ENCODE results near the gene LRIT1.

LRIT1 gene

DNA sequence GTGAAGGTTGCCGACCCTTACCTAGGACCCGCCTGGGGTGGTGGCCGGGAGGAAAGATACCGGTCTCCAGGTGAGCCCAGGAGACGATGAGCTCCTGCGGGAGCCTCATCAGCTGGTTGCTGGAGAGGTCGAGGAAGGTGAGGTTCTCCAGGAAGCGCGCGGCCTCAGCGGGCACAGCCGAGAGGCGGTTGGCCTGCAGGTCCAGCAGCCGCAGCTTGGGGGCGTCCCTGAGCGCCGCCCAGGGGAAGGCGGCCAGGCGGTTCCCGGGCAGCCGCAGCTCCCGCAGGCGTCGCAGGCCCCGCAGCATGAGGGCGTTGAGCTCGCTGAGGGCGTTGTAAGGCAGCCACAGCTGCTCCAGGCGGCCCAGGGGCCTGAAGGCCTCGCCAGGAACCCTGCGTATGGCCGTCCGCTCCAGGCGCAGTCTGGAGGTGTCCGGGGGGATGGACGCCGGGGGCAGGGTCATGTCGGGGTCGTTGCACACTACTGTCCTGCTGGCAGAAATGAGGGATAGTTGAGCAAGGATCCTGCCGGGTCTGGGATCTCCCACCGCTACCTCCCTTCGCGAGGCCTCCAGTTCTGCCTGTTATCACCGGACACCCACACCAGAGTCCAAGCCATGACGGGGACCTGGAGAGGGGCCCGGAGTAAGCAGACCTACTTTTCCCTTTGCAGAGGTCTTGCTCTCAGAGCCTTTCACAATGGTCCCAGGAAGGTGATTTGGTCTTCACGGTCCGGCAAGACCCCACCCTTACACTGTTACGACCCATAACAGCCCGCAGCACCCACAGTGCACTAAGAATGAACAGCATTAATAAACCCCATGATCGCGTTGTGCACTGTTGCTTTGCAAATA is 3.9 kb downstream of the LRIT1 start:
- H3K4me1 ChIP-seq (ENCODE audit: control extremely low read depth in 1 of 4, control insufficient read depth in 4 of 4, insufficient read depth in 4 of 4, low read length in 3 of 4): no peaks in the 10 kb centered on the region
- H3K27ac ChIP-seq (ENCODE audit: insufficient read depth in 1 of 2, low read depth in 1 of 2, low read length in 2 of 2, poor library complexity in 1 of 2, severe bottlenecking in 2 of 2): no peak overlapping the region
- DNase-seq: no peak
- CTCF ChIA-PET: interaction anchor here (1.0 to 1.2 kb wide), 2 partner anchors 11 to 24 kb away, joined by 4 to 5 read pairs; no protein-coding TSS in a partner anchor
- no peaks in the 10 kb centered on the region for H3K36me3 ChIP-seq (ENCODE audit: control insufficient read depth in 4 of 4, insufficient read depth in 4 of 4, low read length in 3 of 4)
- 57% methylated on average over 49 of the region's 52 CpGs for WGBS (ENCODE audit: insufficient coverage)
- POLR2A ChIA-PET: no interaction called here
- peaks cover 0 to 26% (median 5%) of the 10 kb centered on the region in 5 experiments for H3K27me3 ChIP-seq (replicated peaks in 2 of 5; ENCODE audit: control insufficient read depth in 4 of 5, insufficient read depth in 5 of 5, low read length in 4 of 5)
- H3K4me3 ChIP-seq (ENCODE audit: control insufficient read depth in 1 of 7, extremely low read depth in 1 of 7, insufficient read depth in 4 of 7, low read depth in 2 of 7, low read length in 6 of 7): no peak overlapping the region
- peaks cover 0 to 2% (median 0%) of the 10 kb centered on the region in 5 experiments for H3K9me3 ChIP-seq (ENCODE audit: control extremely low read depth in 1 of 5, control insufficient read depth in 4 of 5, insufficient read depth in 2 of 5, low read depth in 1 of 5, low read length in 4 of 5)

- Histone ChIP-seq H3K36me3 (ENCODE audit: control insufficient read depth in 4 of 4, insufficient read depth in 4 of 4, low read length in 3 of 4) (no peaks in the 10 kb centered on the region), H3K27me3 (replicated peaks in 2 of 5; ENCODE audit: control insufficient read depth in 4 of 5, insufficient read depth in 5 of 5, low read length in 4 of 5) (peaks cover 0 to 26% (median 5%) of the 10 kb centered on the region in 5 experiments), H3K9me3 (ENCODE audit: control extremely low read depth in 1 of 5, control insufficient read depth in 4 of 5, insufficient read depth in 2 of 5, low read depth in 1 of 5, low read length in 4 of 5) (peaks cover 0 to 2% (median 0%) of the 10 kb centered on the region in 5 experiments), H3K4me3 (ENCODE audit: control insufficient read depth in 1 of 7, extremely low read depth in 1 of 7, insufficient read depth in 4 of 7, low read depth in 2 of 7, low read length in 6 of 7) (no peak overlapping the region), H3K4me1 (ENCODE audit: control extremely low read depth in 1 of 4, control insufficient read depth in 4 of 4, insufficient read depth in 4 of 4, low read length in 3 of 4) (no peaks in the 10 kb centered on the region), H3K27ac (ENCODE audit: insufficient read depth in 1 of 2, low read depth in 1 of 2, low read length in 2 of 2, poor library complexity in 1 of 2, severe bottlenecking in 2 of 2) (no peak overlapping the region)
- 86% methylated on average over 6 of the region's 6 CpGs for WGBS (ENCODE audit: insufficient coverage)
- ChIA-PET POLR2A (no interaction called here), CTCF (interaction anchor here (1.0 to 1.2 kb wide), 3 partner anchors 10 to 29 kb away, joined by 3 to 5 read pairs (median 4); no protein-coding TSS in a partner anchor)
- no peak for DNase-seq
Observed at GRCh38 chr10:84236807-84237198, 4.5 kb downstream of the LRIT1 start.

- no peak for DNase-seq
- ChIA-PET CTCF (no interaction called here), POLR2A (no interaction called here)
- H3K9me3 ChIP-seq (ENCODE audit: control extremely low read depth in 1 of 5, control insufficient read depth in 4 of 5, insufficient read depth in 2 of 5, low read depth in 1 of 5, low read length in 4 of 5): peaks cover 0 to 2% (median 0%) of the 10 kb centered on the region in 5 experiments
- no peaks in the 10 kb centered on the region for H3K4me1 ChIP-seq (ENCODE audit: control extremely low read depth in 1 of 4, control insufficient read depth in 4 of 4, insufficient read depth in 4 of 4, low read length in 3 of 4)
- H3K27me3 ChIP-seq (replicated peaks in 2 of 5; ENCODE audit: control insufficient read depth in 4 of 5, insufficient read depth in 5 of 5, low read length in 4 of 5): peaks cover 0 to 22% (median 10%) of the 10 kb centered on the region in 5 experiments
- no peak overlapping the region for H3K27ac ChIP-seq (ENCODE audit: insufficient read depth in 1 of 2, low read depth in 1 of 2, low read length in 2 of 2, poor library complexity in 1 of 2, severe bottlenecking in 2 of 2)
- no peak overlapping the region for H3K4me3 ChIP-seq (ENCODE audit: control insufficient read depth in 1 of 7, extremely low read depth in 1 of 7, insufficient read depth in 4 of 7, low read depth in 2 of 7, low read length in 6 of 7)
- no peaks in the 10 kb centered on the region for H3K36me3 ChIP-seq (ENCODE audit: control insufficient read depth in 4 of 4, insufficient read depth in 4 of 4, low read length in 3 of 4)
- WGBS (ENCODE audit: insufficient coverage): 83% methylated on average over 3 of the region's 4 CpGs
Observed at GRCh38 chr10:84235096-84235495, 6.2 kb downstream of the LRIT1 start.

- Histone ChIP-seq H3K36me3 (ENCODE audit: control insufficient read depth in 4 of 4, insufficient read depth in 4 of 4, low read length in 3 of 4) (no peaks in the 10 kb centered on the region), H3K4me1 (ENCODE audit: control extremely low read depth in 1 of 4, control insufficient read depth in 4 of 4, insufficient read depth in 4 of 4, low read length in 3 of 4) (no peaks in the 10 kb centered on the region), H3K9me3 (ENCODE audit: control extremely low read depth in 1 of 5, control insufficient read depth in 4 of 5, insufficient read depth in 2 of 5, low read depth in 1 of 5, low read length in 4 of 5) (peaks cover 0 to 2% (median 0%) of the 10 kb centered on the region in 5 experiments), H3K4me3 (ENCODE audit: control insufficient read depth in 1 of 7, extremely low read depth in 1 of 7, insufficient read depth in 4 of 7, low read depth in 2 of 7, low read length in 6 of 7) (no peak overlapping the region), H3K27me3 (replicated peaks in 2 of 5; ENCODE audit: control insufficient read depth in 4 of 5, insufficient read depth in 5 of 5, low read length in 4 of 5) (peaks cover 0 to 22% (median 10%) of the 10 kb centered on the region in 5 experiments), H3K27ac (ENCODE audit: insufficient read depth in 1 of 2, low read depth in 1 of 2, low read length in 2 of 2, poor library complexity in 1 of 2, severe bottlenecking in 2 of 2) (no peak overlapping the region)
- 92% methylated on average over 2 of the region's 4 CpGs for WGBS (ENCODE audit: insufficient coverage)
- CTCF ChIA-PET: no interaction called here
- POLR2A ChIA-PET: no interaction called here
- no peak for DNase-seq
Observed at GRCh38 chr10:84234479-84234878, 6.9 kb downstream of the LRIT1 start.

GRCh38 chr10:84233940-84234339 is 7.4 kb downstream of the LRIT1 start:
- ChIA-PET CTCF (interaction anchor here (0.6 to 0.7 kb wide), 2 partner anchors 19 to 166 kb away, joined by 3 read pairs; no protein-coding TSS in a partner anchor), POLR2A (no interaction called here)
- 95% methylated on average over 3 of the region's 4 CpGs for WGBS (ENCODE audit: insufficient coverage)
- no peak for DNase-seq
- H3K36me3 ChIP-seq (ENCODE audit: control insufficient read depth in 4 of 4, insufficient read depth in 4 of 4, low read length in 3 of 4): no peaks in the 10 kb centered on the region
- peaks cover 0 to 19% (median 10%) of the 10 kb centered on the region in 5 experiments for H3K27me3 ChIP-seq (replicated peaks in 2 of 5; ENCODE audit: control insufficient read depth in 4 of 5, insufficient read depth in 5 of 5, low read length in 4 of 5)
- H3K4me3 ChIP-seq (ENCODE audit: control insufficient read depth in 1 of 7, extremely low read depth in 1 of 7, insufficient read depth in 4 of 7, low read depth in 2 of 7, low read length in 6 of 7): no peak overlapping the region
- peaks cover 0 to 2% (median 0%) of the 10 kb centered on the region in 5 experiments for H3K9me3 ChIP-seq (ENCODE audit: control extremely low read depth in 1 of 5, control insufficient read depth in 4 of 5, insufficient read depth in 2 of 5, low read depth in 1 of 5, low read length in 4 of 5)
- no peaks in the 10 kb centered on the region for H3K4me1 ChIP-seq (ENCODE audit: control extremely low read depth in 1 of 4, control insufficient read depth in 4 of 4, insufficient read depth in 4 of 4, low read length in 3 of 4)
- no peak overlapping the region for H3K27ac ChIP-seq (ENCODE audit: insufficient read depth in 1 of 2, low read depth in 1 of 2, low read length in 2 of 2, poor library complexity in 1 of 2, severe bottlenecking in 2 of 2)

DNA sequence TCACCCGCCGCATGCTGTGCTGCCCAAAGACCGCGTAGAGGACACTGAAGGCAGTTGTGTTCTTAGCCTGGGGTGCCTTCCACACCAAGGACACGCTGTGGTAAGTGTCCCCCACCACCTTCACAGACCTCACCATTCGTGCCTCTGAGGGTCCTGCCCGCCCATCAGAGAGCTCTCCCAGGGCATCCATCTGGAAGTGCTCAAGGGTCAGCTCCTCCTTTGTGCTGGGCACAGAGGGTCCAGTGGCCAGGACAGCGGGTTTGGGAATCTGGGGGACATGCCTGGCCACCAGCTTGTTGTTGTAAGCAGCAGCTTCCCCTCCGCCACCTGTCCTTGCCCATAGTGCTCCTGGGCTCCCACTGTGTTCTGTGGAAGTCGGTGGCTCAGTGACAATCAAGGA is 9.0 kb downstream of the LRIT1 start:
- CTCF ChIA-PET: interaction anchor here (0.7 kb wide), 1 partner anchor 9 kb away, joined by 4 read pairs; no protein-coding TSS in a partner anchor
- peaks cover 0 to 2% (median 0%) of the 10 kb centered on the region in 5 experiments for H3K9me3 ChIP-seq (ENCODE audit: control extremely low read depth in 1 of 5, control insufficient read depth in 4 of 5, insufficient read depth in 2 of 5, low read depth in 1 of 5, low read length in 4 of 5)
- H3K27me3 ChIP-seq (replicated peaks in 2 of 5; ENCODE audit: control insufficient read depth in 4 of 5, insufficient read depth in 5 of 5, low read length in 4 of 5): peaks cover 0 to 15% (median 4%) of the 10 kb centered on the region in 5 experiments
- H3K4me1 ChIP-seq (ENCODE audit: control extremely low read depth in 1 of 4, control insufficient read depth in 4 of 4, insufficient read depth in 4 of 4, low read length in 3 of 4): no peaks in the 10 kb centered on the region
- WGBS (ENCODE audit: insufficient coverage): 98% methylated on average over 10 of the region's 10 CpGs
- no peaks in the 10 kb centered on the region for H3K36me3 ChIP-seq (ENCODE audit: control insufficient read depth in 4 of 4, insufficient read depth in 4 of 4, low read length in 3 of 4)
- DNase-seq: no peak
- POLR2A ChIA-PET: no interaction called here
- H3K27ac ChIP-seq (ENCODE audit: insufficient read depth in 1 of 2, low read depth in 1 of 2, low read length in 2 of 2, poor library complexity in 1 of 2, severe bottlenecking in 2 of 2): no peak overlapping the region
- no peak overlapping the region for H3K4me3 ChIP-seq (ENCODE audit: control insufficient read depth in 1 of 7, extremely low read depth in 1 of 7, insufficient read depth in 4 of 7, low read depth in 2 of 7, low read length in 6 of 7)

DNA sequence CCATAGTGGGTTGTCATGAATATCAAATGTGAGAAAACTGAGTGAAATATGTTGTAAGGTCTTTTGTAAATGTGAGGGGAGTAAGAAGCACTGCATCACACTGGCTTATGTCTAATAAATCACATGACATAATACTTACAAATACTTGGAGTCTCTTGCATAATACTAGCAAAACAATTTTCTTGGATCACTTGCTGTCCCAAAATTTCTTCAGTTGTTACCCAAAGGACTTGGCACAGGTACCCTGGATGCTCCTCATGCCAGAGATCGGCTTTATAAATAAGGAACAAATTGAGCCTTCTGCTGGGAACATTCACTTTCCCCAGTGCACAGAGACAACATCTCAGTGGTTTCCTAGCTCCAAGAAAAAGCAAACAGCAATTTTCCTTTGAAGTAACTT is 11.0 kb downstream of the LRIT1 start:
- Histone ChIP-seq H3K36me3 (ENCODE audit: control insufficient read depth in 4 of 4, insufficient read depth in 4 of 4, low read length in 3 of 4) (no peaks in the 10 kb centered on the region), H3K4me3 (ENCODE audit: control insufficient read depth in 1 of 7, extremely low read depth in 1 of 7, insufficient read depth in 4 of 7, low read depth in 2 of 7, low read length in 6 of 7) (no peak overlapping the region), H3K27ac (ENCODE audit: insufficient read depth in 1 of 2, low read depth in 1 of 2, low read length in 2 of 2, poor library complexity in 1 of 2, severe bottlenecking in 2 of 2) (no peak overlapping the region), H3K4me1 (ENCODE audit: control extremely low read depth in 1 of 4, control insufficient read depth in 4 of 4, insufficient read depth in 4 of 4, low read length in 3 of 4) (no peaks in the 10 kb centered on the region), H3K27me3 (replicated peaks in 2 of 5; ENCODE audit: control insufficient read depth in 4 of 5, insufficient read depth in 5 of 5, low read length in 4 of 5) (peaks cover 0 to 9% (median 4%) of the 10 kb centered on the region in 5 experiments), H3K9me3 (ENCODE audit: control extremely low read depth in 1 of 5, control insufficient read depth in 4 of 5, insufficient read depth in 2 of 5, low read depth in 1 of 5, low read length in 4 of 5) (no peaks in the 10 kb centered on the region)
- CTCF ChIA-PET: no interaction called here
- DNase-seq: no peak
- WGBS (ENCODE audit: insufficient coverage): 100% methylated on average over 1 of the region's 1 CpG
- POLR2A ChIA-PET: no interaction called here

Data from common myeloid progenitor, CD34-positive (primary cell).